HG02943 (cell line): ENCODE data around the gene PCDH15.
"Not testable (repeated sequence)": the region's sequence is repeated elsewhere in the genome, so short reads cannot be mapped to it uniquely, and the experiment has no call there.

ENCODE experiments used
- ATAC-seq: cut with Tn5 transposase; IDR thresholded peaks from one replicate; pipeline ENCODE4 v1.9.1; 2021; ENCODE audit warnings: mild to moderate bottlenecking, low read depth, moderate library complexity; ENCODE audit not compliant: unreplicated experiment

PCDH15 gene

GRCh38 chr10:54577682-54578081, 223.3 kb downstream of the PCDH15 start:
- no peak for ATAC-seq

GRCh38 chr10:54576541-54576940, 224.5 kb downstream of the PCDH15 start:
- ATAC-seq = no peak

- no peak for ATAC-seq
Observed at GRCh38 chr10:54559498-54559897, 241.5 kb downstream of the PCDH15 start.

- ATAC-seq = no peak
Observed at GRCh38 chr10:54554028-54554427, 247.0 kb downstream of the PCDH15 start.

GRCh38 chr10:54550016-54550415, 251.0 kb downstream of the PCDH15 start:
- no peak for ATAC-seq

- no peak for ATAC-seq
Observed at GRCh38 chr10:54531296-54531695, 269.7 kb downstream of the PCDH15 start.

GRCh38 chr10:54530299-54530698, 270.7 kb downstream of the PCDH15 start:
- no peak for ATAC-seq

GRCh38 chr10:54525816-54526215, 275.2 kb downstream of the PCDH15 start:
- no peak for ATAC-seq

- not testable (repeated sequence) for ATAC-seq
Observed at GRCh38 chr10:54515244-54515643, 285.8 kb downstream of the PCDH15 start.

- no peak for ATAC-seq
Observed at GRCh38 chr10:54503863-54504262, 297.2 kb downstream of the PCDH15 start.

GRCh38 chr10:54501929-54502328, 299.1 kb downstream of the PCDH15 start:
- ATAC-seq = no peak

- no peak for ATAC-seq
Observed at GRCh38 chr10:54496852-54497251, 304.2 kb downstream of the PCDH15 start.

- ATAC-seq = no peak
Observed at GRCh38 chr10:54487743-54488142, 313.3 kb downstream of the PCDH15 start.

GRCh38 chr10:54485971-54486370, 315.1 kb downstream of the PCDH15 start:
- no peak for ATAC-seq

- no peak for ATAC-seq
Observed at GRCh38 chr10:54484186-54484585, 316.8 kb downstream of the PCDH15 start.

- no peak for ATAC-seq
Observed at GRCh38 chr10:54478601-54479000, 322.4 kb downstream of the PCDH15 start.

- ATAC-seq = no peak
Observed at GRCh38 chr10:54477738-54478137, 323.3 kb downstream of the PCDH15 start.

- ATAC-seq = no peak
Observed at GRCh38 chr10:54470324-54470631, 330.8 kb downstream of the PCDH15 start.

- no peak for ATAC-seq
Observed at GRCh38 chr10:54469587-54470323, 331.3 kb downstream of the PCDH15 start.

GRCh38 chr10:54454271-54454670, 346.8 kb downstream of the PCDH15 start:
- ATAC-seq = no peak

GRCh38 chr10:54449056-54449455, 352.0 kb downstream of the PCDH15 start:
- ATAC-seq = no peak

- ATAC-seq = no peak
Observed at GRCh38 chr10:54444170-54444569, 356.9 kb downstream of the PCDH15 start.

GRCh38 chr10:54441275-54441674, 359.8 kb downstream of the PCDH15 start:
- ATAC-seq = no peak
